H1 (cell line): ENCODE results near the gene SLC38A1. TPM values are rescaled to one million over a fixed set of nuclear protein-coding genes. Genes with fewer than 3 reads are reported as not detected.

ENCODE experiments used
- JUND ChIP-seq: IDR thresholded peaks from 2 replicates; pipeline ENCODE4 v1.6.1; 2011; ENCODE audit warnings: mild to moderate bottlenecking, improper control_type of control experiment, low read length
- RXRA ChIP-seq: IDR thresholded peaks from 2 replicates; pipeline ENCODE4 v1.6.1; 2011; ENCODE audit warnings: low read depth, mild to moderate bottlenecking, low read length, moderate library complexity; ENCODE audit not compliant: insufficient read depth
- SIRT6 ChIP-seq: IDR thresholded peaks from one replicate; pipeline ENCODE4 v1.7.1; 2012; ENCODE audit warnings: low read length, inconsistent platforms
- TBP ChIP-seq: IDR thresholded peaks from 2 replicates; pipeline ENCODE4 v1.6.1; 2011; ENCODE audit warnings: low read depth, low read length, improper control_type of control experiment
- TEAD4 ChIP-seq: IDR thresholded peaks from 2 replicates; pipeline ENCODE4 v1.6.1; 2012; ENCODE audit warnings: low read depth, low read length, inconsistent platforms, mixed read lengths
- polyA plus RNA-seq, 7 experiments: library from polyadenylated mRNA; depleted of rRNA in 3 of 7; stranded (reverse) in 5 of 7; unstranded in 2 of 7; fragments of >200 nt in 5 of 7; fragments of 200-250 nt in 2 of 7; gene quantifications; 1 replicate in 5 of 7; 2 replicates in 1 of 7; 4 replicates in 1 of 7; pipeline versions ENCODE4 v1.2.1 to v1.2.3, GENCODE V29; 2011 to 2013; ENCODE audit warnings: missing spikeins in 2 of 7, mixed read lengths in 2 of 7
- total RNA-seq: library from RNA; stranded (reverse); fragmentation: NEBNext Ultra II Directional; extraction: Animal tissue kit (Norgen Biotek cat#: 25700); gene quantifications from 2 replicates; pipeline ENCODE4 v1.2.1, GENCODE V29; 2021
- TF ChIP-seq, protein P1 (sequence below): IDR thresholded peaks from 2 replicates; pipeline ENCODE4 v1.6.1; 2011; ENCODE audit warnings: low read depth, mild to moderate bottlenecking, low read length; ENCODE audit not compliant: insufficient read depth
- TF ChIP-seq, protein P2 (sequence below): IDR thresholded peaks from 2 replicates; pipeline ENCODE4 v1.6.1; 2012; ENCODE audit warnings: low read length, inconsistent platforms

The SLC38A1 gene
- total and polyA plus RNA-seq, 2 of the 8 experiments (the other 6 are each of a cell fraction or from before 2014, with no cell fraction given), result 83.4 to 242 TPM

DNA sequence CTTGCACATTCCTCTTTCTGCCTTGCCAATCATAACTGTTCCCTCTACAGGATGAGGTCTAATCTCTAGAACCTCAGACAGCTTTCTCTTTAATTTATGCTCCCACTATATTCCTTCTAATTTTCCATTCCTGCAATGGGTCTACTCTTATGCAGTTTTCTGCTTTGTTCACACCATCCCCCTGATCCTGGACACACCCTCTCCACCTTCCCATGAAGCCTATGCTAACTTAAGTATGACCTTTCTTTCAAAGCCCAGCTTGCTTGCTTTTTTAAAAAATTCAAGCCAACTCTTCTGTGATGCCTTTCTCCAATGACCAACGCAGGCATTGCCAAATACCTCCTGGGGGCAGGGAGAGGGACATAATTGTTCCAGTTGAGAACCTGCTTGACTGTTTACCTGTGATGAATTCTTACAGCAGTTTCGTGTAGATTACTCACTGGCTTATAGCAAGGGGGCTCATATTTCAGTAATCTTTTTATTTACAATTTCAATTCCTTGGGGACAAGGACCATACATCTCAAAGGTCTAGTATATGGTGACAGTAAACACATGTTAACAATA, 7.8 kb downstream of the SLC38A1 start (continued):
- TF ChIP-seq RXRA (no peak), JUND (no peak), TEAD4 (no peak), SIRT6 (no peak), TBP (no peak)
- TF ChIP-seq, protein P1, sequence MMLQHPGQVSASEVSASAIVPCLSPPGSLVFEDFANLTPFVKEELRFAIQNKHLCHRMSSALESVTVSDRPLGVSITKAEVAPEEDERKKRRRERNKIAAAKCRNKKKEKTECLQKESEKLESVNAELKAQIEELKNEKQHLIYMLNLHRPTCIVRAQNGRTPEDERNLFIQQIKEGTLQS, result no peak
- TF ChIP-seq, protein P2, sequence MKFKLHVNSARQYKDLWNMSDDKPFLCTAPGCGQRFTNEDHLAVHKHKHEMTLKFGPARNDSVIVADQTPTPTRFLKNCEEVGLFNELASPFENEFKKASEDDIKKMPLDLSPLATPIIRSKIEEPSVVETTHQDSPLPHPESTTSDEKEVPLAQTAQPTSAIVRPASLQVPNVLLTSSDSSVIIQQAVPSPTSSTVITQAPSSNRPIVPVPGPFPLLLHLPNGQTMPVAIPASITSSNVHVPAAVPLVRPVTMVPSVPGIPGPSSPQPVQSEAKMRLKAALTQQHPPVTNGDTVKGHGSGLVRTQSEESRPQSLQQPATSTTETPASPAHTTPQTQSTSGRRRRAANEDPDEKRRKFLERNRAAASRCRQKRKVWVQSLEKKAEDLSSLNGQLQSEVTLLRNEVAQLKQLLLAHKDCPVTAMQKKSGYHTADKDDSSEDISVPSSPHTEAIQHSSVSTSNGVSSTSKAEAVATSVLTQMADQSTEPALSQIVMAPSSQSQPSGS, result no peak
- TF ChIP-seq, all 59 proteins: peak for 0
